HEK293T (cell line): ENCODE data around the gene UNC5B.

Experiments
- ARNT ChIP-seq: fragments of 450-650 bp; IDR thresholded peaks from 2 replicates; pipeline ENCODE4 v1.6.1; 2017; ENCODE audit warnings: mild to moderate bottlenecking
- BHLHE40 ChIP-seq: fragments of 450-650 bp; IDR thresholded peaks from 2 replicates; pipeline ENCODE4 v1.6.1; 2016; ENCODE audit warnings: mild to moderate bottlenecking, moderate library complexity, borderline replicate concordance
- CTBP1 ChIP-seq: fragments of 450-650 bp; IDR thresholded peaks from 2 replicates; pipeline ENCODE4 v1.6.1; 2016; ENCODE audit warnings: borderline replicate concordance
- ELF4 ChIP-seq: fragments of 450-650 bp; IDR thresholded peaks from 2 replicates; pipeline ENCODE4 v1.6.1; 2017; ENCODE audit warnings: antibody characterized with exemption
- FOXK2 ChIP-seq: fragments of 450-650 bp; IDR thresholded peaks from 2 replicates; pipeline ENCODE4 v1.6.1; 2016; ENCODE audit warnings: mild to moderate bottlenecking
- FOXM1 ChIP-seq: fragments of 450-650 bp; IDR thresholded peaks from 2 replicates; pipeline ENCODE4 v1.6.1; 2017; ENCODE audit warnings: mild to moderate bottlenecking, borderline replicate concordance
- LEF1 ChIP-seq: fragments of 450-650 bp; IDR thresholded peaks from 2 replicates; pipeline ENCODE4 v1.6.1; 2017; ENCODE audit warnings: mild to moderate bottlenecking, borderline replicate concordance
- SP1 ChIP-seq: fragments of 450-650 bp; IDR thresholded peaks from 2 replicates; pipeline ENCODE4 v1.6.1; 2017
- SUZ12 ChIP-seq: fragments of 450-650 bp; IDR thresholded peaks from 2 replicates; pipeline ENCODE4 v1.6.1; 2016; ENCODE audit warnings: mild to moderate bottlenecking
- TARDBP ChIP-seq: fragments of 450-650 bp; IDR thresholded peaks from 2 replicates; pipeline ENCODE4 v1.6.1; 2016
- ZNF384 ChIP-seq: fragments of 450-650 bp; IDR thresholded peaks from 2 replicates; pipeline ENCODE4 v1.6.1; 2016
- TF ChIP-seq, protein P1 (sequence below): fragments of 450-650 bp; IDR thresholded peaks from 2 replicates; pipeline ENCODE4 v1.6.1; 2016

- TF ChIP-seq BHLHE40 (no peak), FOXM1 (no peak), ELF4 (no peak), SUZ12 (no peak), SP1 (no peak), TARDBP (no peak), LEF1 (no peak), ARNT (no peak), CTBP1 (no peak), ZNF384 (no peak), FOXK2 (no peak)
- TF ChIP-seq, protein P1, sequence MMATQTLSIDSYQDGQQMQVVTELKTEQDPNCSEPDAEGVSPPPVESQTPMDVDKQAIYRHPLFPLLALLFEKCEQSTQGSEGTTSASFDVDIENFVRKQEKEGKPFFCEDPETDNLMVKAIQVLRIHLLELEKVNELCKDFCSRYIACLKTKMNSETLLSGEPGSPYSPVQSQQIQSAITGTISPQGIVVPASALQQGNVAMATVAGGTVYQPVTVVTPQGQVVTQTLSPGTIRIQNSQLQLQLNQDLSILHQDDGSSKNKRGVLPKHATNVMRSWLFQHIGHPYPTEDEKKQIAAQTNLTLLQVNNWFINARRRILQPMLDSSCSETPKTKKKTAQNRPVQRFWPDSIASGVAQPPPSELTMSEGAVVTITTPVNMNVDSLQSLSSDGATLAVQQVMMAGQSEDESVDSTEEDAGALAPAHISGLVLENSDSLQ = no peak
Observed at GRCh38 chr10:71216751-71217265, 4.4 kb downstream of the UNC5B start.
